Panc1 (cell line): Measurements from ENCODE around the gene SNRPA1. TPM values are rescaled to one million over a fixed set of nuclear protein-coding genes. Genes with fewer than 3 reads are reported as not detected.
A peak's percentile ranks its signal among the peaks of the same experiment; 100 is the strongest.

Experiments used
- ATAC-seq: fragments of 200-7000 bp; cut with Tn5 transposase; 2 replicates; pipeline ENCODE4 v1.9.1; 2020; ENCODE audit warnings: mild to moderate bottlenecking, moderate library complexity
- BruUV-seq: library from RNA; stranded (reverse); fragments of 400-500 nt; replicated peaks from 2 replicates; lab custom pipeline; 2021; lab: Mats Ljungman, UMichigan
- CTCF ChIA-PET: fragments of 300-600 bp; sonication (Branson Sonifier 250); formaldehyde crosslinking; loops from one replicate; lab custom pipeline; 2022; ENCODE audit warnings: antibody characterized with exemption; lab: Charles Lee
- POLR2A ChIA-PET: fragments of 300-600 bp; sonication (Branson Sonifier 250); formaldehyde crosslinking; loops from one replicate; lab custom pipeline; 2022; ENCODE audit warnings: antibody characterized with exemption; lab: Charles Lee
- DNase-seq: peaks from one replicate; pipeline ENCODE4 v3.0.0-alpha.2; 2010; ENCODE audit warnings: low read depth, low spot score
- H3K27ac ChIP-seq: 2 replicates; pipeline ENCODE4 v1.5.1; 2011; ENCODE audit warnings: mild to moderate bottlenecking, low read length, inconsistent platforms
- H3K27me3 ChIP-seq: fragments of 200-500 bp; sonication (Bioruptor generic); 2 replicates; pipeline ENCODE4 v1.6.0; 2014; ENCODE audit warnings: low read length, inconsistent platforms; ENCODE audit not compliant: control insufficient read depth, insufficient read depth
- H3K36me3 ChIP-seq: fragments of 200-500 bp; sonication (Bioruptor generic); 2 replicates; pipeline ENCODE4 v1.5.1; 2014; ENCODE audit warnings: inconsistent platforms, mild to moderate bottlenecking, low read length, moderate library complexity; ENCODE audit not compliant: control insufficient read depth, insufficient read depth
- H3K4me1 ChIP-seq: 2 replicates; pipeline ENCODE4 v1.5.1; 2011; ENCODE audit warnings: inconsistent platforms, mild to moderate bottlenecking, low read length, moderate library complexity; ENCODE audit not compliant: control insufficient read depth, insufficient read depth
- H3K4me3 ChIP-seq, 2 experiments: 2 replicates each; pipeline ENCODE4 v1.5.1; 2011 to 2012; ENCODE audit warnings: low read depth in 2 of 2, low read length in 2 of 2, mild to moderate bottlenecking in 2 of 2, inconsistent platforms in 1 of 2, moderate library complexity in 1 of 2
- H3K9me3 ChIP-seq: fragments of 200-500 bp; sonication (Bioruptor generic); 2 replicates; pipeline ENCODE4 v1.5.1; 2014; ENCODE audit warnings: low read depth, mild to moderate bottlenecking, inconsistent platforms, low read length, moderate library complexity; ENCODE audit not compliant: control insufficient read depth, insufficient read depth
- CTCF ChIP-seq: fragments of 450-650 bp; IDR thresholded peaks from 2 replicates; pipeline ENCODE4 v1.5.1; 2017; ENCODE audit warnings: mild to moderate bottlenecking
- POLR2AphosphoS5 ChIP-seq: IDR thresholded peaks from 2 replicates; pipeline ENCODE4 v1.6.1; 2012; ENCODE audit warnings: mild to moderate bottlenecking, low read depth, low read length, moderate library complexity
- SIN3A ChIP-seq: IDR thresholded peaks from 2 replicates; pipeline ENCODE4 v1.6.1; 2012; ENCODE audit warnings: low read depth, mild to moderate bottlenecking, low read length, moderate library complexity, borderline replicate concordance; ENCODE audit not compliant: insufficient read depth
- TCF7L2 ChIP-seq: IDR thresholded peaks from 2 replicates; pipeline ENCODE4 v1.6.1; 2011; ENCODE audit warnings: mild to moderate bottlenecking, low read depth, low read length, inconsistent platforms
- in situ Hi-C: cut with HindIII; loops from 2 replicates; pipeline ENCODE4 v1.10.0; 2016; ENCODE audit warnings: low sequenced_read_pairs, low pct_unique_long_range_greater_than_20kb
- intact Hi-C: fragments of 100-400 bp; cut with micrococcal nuclease; formaldehyde crosslinking; loops from one replicate; pipeline ENCODE4 v1.10.0; 2022; ENCODE audit not compliant: unreplicated experiment
- total RNA-seq: library from RNA; stranded (reverse); gene quantifications from one replicate; pipeline ENCODE4 v1.2.1, GENCODE V29; 2021; ENCODE audit not compliant: unreplicated experiment
- TF ChIP-seq, protein P1 (sequence below), 2 experiments: IDR thresholded peaks; 2 replicates each; pipeline ENCODE4 v1.6.1; 2011 to 2012; ENCODE audit warnings: low read depth in 2 of 2, control low read depth in 1 of 2, low read length in 1 of 2, mild to moderate bottlenecking in 1 of 2, moderate library complexity in 1 of 2; ENCODE audit not compliant: insufficient read depth in 1 of 2

Gene SNRPA1
- total RNA-seq, 1 experiment from 2014 or later: 98.0 TPM

- no peaks in the 10 kb centered on the region for H3K27me3 ChIP-seq
- ATAC-seq: no peak
- H3K4me1 ChIP-seq: 0 out of 2 replicates have a peak, but pooled peaks cover 8% of the 10 kb centered on the region
- intact Hi-C loops (no loop called here), in situ Hi-C loops (no loop called here)
- H3K4me3 ChIP-seq: no peak overlapping the region
- ChIA-PET POLR2A (no interaction called here), CTCF (no interaction called here)
- TF ChIP-seq TCF7L2: no peak
- TF ChIP-seq, protein P1, sequence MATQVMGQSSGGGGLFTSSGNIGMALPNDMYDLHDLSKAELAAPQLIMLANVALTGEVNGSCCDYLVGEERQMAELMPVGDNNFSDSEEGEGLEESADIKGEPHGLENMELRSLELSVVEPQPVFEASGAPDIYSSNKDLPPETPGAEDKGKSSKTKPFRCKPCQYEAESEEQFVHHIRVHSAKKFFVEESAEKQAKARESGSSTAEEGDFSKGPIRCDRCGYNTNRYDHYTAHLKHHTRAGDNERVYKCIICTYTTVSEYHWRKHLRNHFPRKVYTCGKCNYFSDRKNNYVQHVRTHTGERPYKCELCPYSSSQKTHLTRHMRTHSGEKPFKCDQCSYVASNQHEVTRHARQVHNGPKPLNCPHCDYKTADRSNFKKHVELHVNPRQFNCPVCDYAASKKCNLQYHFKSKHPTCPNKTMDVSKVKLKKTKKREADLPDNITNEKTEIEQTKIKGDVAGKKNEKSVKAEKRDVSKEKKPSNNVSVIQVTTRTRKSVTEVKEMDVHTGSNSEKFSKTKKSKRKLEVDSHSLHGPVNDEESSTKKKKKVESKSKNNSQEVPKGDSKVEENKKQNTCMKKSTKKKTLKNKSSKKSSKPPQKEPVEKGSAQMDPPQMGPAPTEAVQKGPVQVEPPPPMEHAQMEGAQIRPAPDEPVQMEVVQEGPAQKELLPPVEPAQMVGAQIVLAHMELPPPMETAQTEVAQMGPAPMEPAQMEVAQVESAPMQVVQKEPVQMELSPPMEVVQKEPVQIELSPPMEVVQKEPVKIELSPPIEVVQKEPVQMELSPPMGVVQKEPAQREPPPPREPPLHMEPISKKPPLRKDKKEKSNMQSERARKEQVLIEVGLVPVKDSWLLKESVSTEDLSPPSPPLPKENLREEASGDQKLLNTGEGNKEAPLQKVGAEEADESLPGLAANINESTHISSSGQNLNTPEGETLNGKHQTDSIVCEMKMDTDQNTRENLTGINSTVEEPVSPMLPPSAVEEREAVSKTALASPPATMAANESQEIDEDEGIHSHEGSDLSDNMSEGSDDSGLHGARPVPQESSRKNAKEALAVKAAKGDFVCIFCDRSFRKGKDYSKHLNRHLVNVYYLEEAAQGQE (IDR thresholded peaks at IDR 0.05; ENCODE audit: insufficient read depth in 1 of 2, low read depth in 2 of 2, low read length in 1 of 2): no peak
- TF ChIP-seq CTCF: no peak
- TF ChIP-seq SIN3A: no peak
- no peak for TF ChIP-seq POLR2AphosphoS5
- H3K9me3 ChIP-seq: no peaks in the 10 kb centered on the region
- no peak overlapping the region for H3K27ac ChIP-seq
- no peak for DNase-seq
- no TSS peak for BruUV-seq
- peaks cover 6% of the 10 kb centered on the region; the same call in 1 of the 2 replicates for H3K36me3 ChIP-seq
Observed at GRCh38 chr15:101233651-101234280, 61.3 kb downstream of the SNRPA1 start.

DNA sequence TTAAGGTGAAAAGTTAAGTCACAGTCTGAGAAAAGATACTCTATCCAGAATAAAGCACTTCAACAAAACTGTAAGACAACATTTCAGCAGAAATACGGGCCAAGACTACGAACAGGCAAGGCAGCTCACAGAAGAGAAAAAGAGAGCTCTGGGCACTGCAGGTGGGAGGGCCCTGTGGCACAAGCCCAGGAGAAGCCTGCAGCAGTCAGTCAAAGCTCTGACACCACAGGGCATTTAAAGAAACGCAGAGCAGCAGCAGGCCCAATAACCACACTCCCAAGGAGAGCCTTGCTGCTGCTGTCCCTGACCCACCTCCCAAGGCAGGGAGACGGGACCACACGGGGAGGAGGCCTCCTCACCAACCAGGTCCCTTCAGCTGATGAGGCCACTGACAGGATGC lies 62.4 kb downstream of the SNRPA1 start:
- 0 out of 2 replicates have a peak, but pooled peaks cover 8% of the 10 kb centered on the region for H3K4me1 ChIP-seq
- no TSS peak for BruUV-seq
- CTCF ChIA-PET: no interaction called here
- in situ Hi-C loops: no loop called here
- ATAC-seq (peak; percentile 70; the same call in 1 of the 2 replicates), DNase-seq (no peak)
- H3K27me3 ChIP-seq: no peaks in the 10 kb centered on the region
- no peak overlapping the region for H3K27ac ChIP-seq
- intact Hi-C loops: no loop called here
- peaks cover 6% of the 10 kb centered on the region; the same call in 1 of the 2 replicates for H3K36me3 ChIP-seq
- POLR2A ChIA-PET: no interaction called here
- no peak overlapping the region for H3K4me3 ChIP-seq
- TF ChIP-seq CTCF: no peak
- no peak for TF ChIP-seq TCF7L2
- TF ChIP-seq, protein P1 (IDR thresholded peaks at IDR 0.05; ENCODE audit: insufficient read depth in 1 of 2, low read depth in 2 of 2, low read length in 1 of 2): no peak
- TF ChIP-seq POLR2AphosphoS5: no peak
- TF ChIP-seq SIN3A: no peak
- no peaks in the 10 kb centered on the region for H3K9me3 ChIP-seq
